ENCODE results near the gene NXPE4.

Gene NXPE4

DNA sequence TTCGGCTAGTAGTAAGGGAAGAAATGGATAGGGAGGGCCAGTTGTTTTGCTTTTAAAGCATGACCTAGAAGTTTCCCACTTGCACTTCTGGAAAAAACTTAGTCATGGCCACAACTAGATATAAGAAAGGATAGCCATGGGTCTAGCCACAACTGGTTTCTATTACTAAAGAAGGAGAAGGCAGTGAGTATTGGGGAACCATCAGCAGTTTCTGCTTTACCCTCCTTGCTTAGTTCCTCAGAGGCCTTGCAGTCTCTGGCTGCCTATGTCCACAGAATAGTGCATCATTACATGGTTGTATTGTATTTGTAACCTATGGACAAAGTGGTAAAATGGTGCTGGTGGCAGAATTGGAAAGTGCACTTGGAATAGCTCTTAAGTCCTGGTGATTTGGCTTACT is 71.5 kb downstream of the NXPE4 start:
- TF ChIP-seq GATA2 (IDR thresholded peaks at IDR 0.05; ENCODE audit: low read depth, low read length): no peak
- TF ChIP-seq GATA3 (IDR thresholded peaks at IDR 0.05; ENCODE audit: low read depth, low read length): no peak

DNA sequence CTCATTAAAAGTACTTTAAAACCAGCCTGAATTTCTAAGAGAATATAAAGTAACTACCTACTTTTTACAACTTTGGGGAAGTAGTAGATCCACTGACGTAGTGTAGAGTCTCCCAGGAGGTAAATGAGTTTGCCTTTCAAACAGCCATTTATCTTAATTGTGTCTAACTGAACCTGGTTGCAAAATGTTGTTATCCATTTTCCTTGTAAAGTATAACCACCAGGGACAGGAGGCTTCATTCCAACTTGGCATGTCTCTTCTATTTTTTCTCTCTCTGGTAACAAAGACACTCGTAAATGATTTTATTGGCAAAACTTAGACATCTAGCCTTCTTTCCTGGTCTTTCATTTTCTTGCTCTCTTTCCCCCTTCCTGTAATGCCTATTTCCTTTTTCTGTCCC is 72.8 kb downstream of the NXPE4 start:
- TF ChIP-seq GATA2 (IDR thresholded peaks at IDR 0.05; ENCODE audit: low read depth, low read length): no peak
- no peak for TF ChIP-seq GATA3 (IDR thresholded peaks at IDR 0.05; ENCODE audit: low read depth, low read length)
